ENCODE measurements around the gene PDGFD. TPM values are rescaled to one million over a fixed set of nuclear protein-coding genes. Genes with fewer than 3 reads are reported as not detected.

PDGFD gene
- total RNA-seq, 1 experiment from 2014 or later: 1.7 TPM

DNA sequence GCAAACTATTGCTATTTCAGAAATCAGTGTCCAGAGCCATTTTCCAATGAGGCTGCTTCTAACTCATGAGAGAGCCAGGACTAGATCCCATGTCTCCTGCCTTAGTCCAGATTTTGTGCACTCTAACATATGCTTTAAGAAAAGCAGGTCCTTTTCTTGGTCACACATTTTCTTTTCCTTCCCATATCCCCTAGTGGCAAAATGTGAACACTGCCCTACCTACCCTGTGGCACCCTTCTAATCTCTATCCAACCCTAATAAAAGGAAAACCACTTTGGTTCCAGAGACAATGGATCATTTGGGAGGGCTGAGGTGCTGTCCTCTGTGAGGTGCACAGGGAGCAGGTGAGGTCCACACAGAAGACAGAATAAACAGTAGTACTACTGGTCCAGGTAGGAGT, 199.6 kb downstream of the PDGFD start:
- Histone ChIP-seq H2BK12ac (ENCODE audit: insufficient read length, low read depth, low read length) (no peak overlapping the region), H3K23me2 (ENCODE audit: insufficient read length, low read depth, low read length, poor library complexity, severe bottlenecking) (no peaks in the 10 kb centered on the region), H3K4ac (ENCODE audit: low read depth, low read length) (no peak overlapping the region), H3K56ac (ENCODE audit: insufficient read length, low read depth, low read length) (no peak overlapping the region), H3K18ac (ENCODE audit: insufficient read length, low read depth, low read length) (no peak overlapping the region), H3K27ac (ENCODE audit: insufficient read length, low read depth, low read length) (no peak overlapping the region), H4K8ac (replicated peaks; ENCODE audit: insufficient read length, low read depth, low read length) (no peak overlapping the region), H3K9ac (ENCODE audit: extremely low read depth, insufficient read length, low read length) (no peak overlapping the region), H3K23ac (ENCODE audit: insufficient read length, low read depth, low read length) (no peak overlapping the region), H2BK20ac (ENCODE audit: low read depth, low read length, poor library complexity, severe bottlenecking) (no peak overlapping the region), H3K27me3 (ENCODE audit: insufficient read depth, low read length) (no peaks in the 10 kb centered on the region), H2AFZ (ENCODE audit: low read length) (no peak overlapping the region), H2BK15ac (ENCODE audit: low read depth, low read length) (no peak overlapping the region), H3K14ac (ENCODE audit: insufficient read depth, low read length) (no peak overlapping the region), H2BK120ac (ENCODE audit: low read depth, low read length, poor library complexity, severe bottlenecking) (no peak overlapping the region), H4K91ac (ENCODE audit: insufficient read length, low read depth, low read length) (no peak overlapping the region), H3K79me1 (ENCODE audit: insufficient read depth, low read depth, low read length, poor library complexity, severe bottlenecking) (no peaks in the 10 kb centered on the region), H4K5ac (ENCODE audit: insufficient read length, low read depth, low read length) (no peak overlapping the region), H3K4me1 (ENCODE audit: insufficient read depth, low read length) (no peaks in the 10 kb centered on the region; the same call in none of the 2 replicates), H3K4me2 (ENCODE audit: insufficient read depth, insufficient read length, low read length) (no peak overlapping the region), H4K20me1 (ENCODE audit: control insufficient read depth, insufficient read depth, insufficient read length) (no peaks in the 10 kb centered on the region), H3T11ph (ENCODE audit: low read length) (no peak overlapping the region), H3K9me3 (ENCODE audit: control insufficient read depth, low read depth, low read length) (no peaks in the 10 kb centered on the region), H2AK5ac (ENCODE audit: insufficient read length, low read length) (no peak overlapping the region), H2BK5ac (ENCODE audit: insufficient read length, low read length) (no peak overlapping the region), H3K79me2 (ENCODE audit: insufficient read depth, low read length) (no peaks in the 10 kb centered on the region)
- TF ChIP-seq, protein P1, sequence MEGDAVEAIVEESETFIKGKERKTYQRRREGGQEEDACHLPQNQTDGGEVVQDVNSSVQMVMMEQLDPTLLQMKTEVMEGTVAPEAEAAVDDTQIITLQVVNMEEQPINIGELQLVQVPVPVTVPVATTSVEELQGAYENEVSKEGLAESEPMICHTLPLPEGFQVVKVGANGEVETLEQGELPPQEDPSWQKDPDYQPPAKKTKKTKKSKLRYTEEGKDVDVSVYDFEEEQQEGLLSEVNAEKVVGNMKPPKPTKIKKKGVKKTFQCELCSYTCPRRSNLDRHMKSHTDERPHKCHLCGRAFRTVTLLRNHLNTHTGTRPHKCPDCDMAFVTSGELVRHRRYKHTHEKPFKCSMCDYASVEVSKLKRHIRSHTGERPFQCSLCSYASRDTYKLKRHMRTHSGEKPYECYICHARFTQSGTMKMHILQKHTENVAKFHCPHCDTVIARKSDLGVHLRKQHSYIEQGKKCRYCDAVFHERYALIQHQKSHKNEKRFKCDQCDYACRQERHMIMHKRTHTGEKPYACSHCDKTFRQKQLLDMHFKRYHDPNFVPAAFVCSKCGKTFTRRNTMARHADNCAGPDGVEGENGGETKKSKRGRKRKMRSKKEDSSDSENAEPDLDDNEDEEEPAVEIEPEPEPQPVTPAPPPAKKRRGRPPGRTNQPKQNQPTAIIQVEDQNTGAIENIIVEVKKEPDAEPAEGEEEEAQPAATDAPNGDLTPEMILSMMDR (conservative IDR thresholded peaks at IDR 0.05): peak; percentile 39; the same call in 2 of the 3 replicates
- no peak overlapping the region; a peak in 1 of 5 replicates for H3K4me3 Mint-ChIP-seq
- H3K36me3 Mint-ChIP-seq (ENCODE audit: insufficient read depth in 1 of 3, low read depth in 3 of 3): peaks cover 0 to 5% (median 0%) of the 10 kb centered on the region in 3 experiments; a peak in 1 of 7 replicates
- no peak for DNase-seq
- no peak overlapping the region for H3K27ac Mint-ChIP-seq
- H3K9me3 Mint-ChIP-seq: no peaks in the 10 kb centered on the region
- no peaks in the 10 kb centered on the region for H3K27me3 Mint-ChIP-seq (ENCODE audit: low read depth)
- peaks cover 3 to 7% of the 10 kb centered on the region in 2 experiments; a peak in 3 of 4 replicates for H3K4me1 Mint-ChIP-seq
